ENCODE data around the gene WFDC2. TPM values are rescaled to one million over a fixed set of nuclear protein-coding genes. Genes with fewer than 3 reads are reported as not detected.

Gene WFDC2
- total and polyA plus RNA-seq, 2 donors (not counting 3 experiments of a cell fraction or from before 2014, with no cell fraction given): not detected

GRCh38 chr20:45459606-45460005 is 9.9 kb upstream of the WFDC2 start:
- no peak for TF ChIP-seq POLR2A (IDR thresholded peaks at IDR 0.05; ENCODE audit: low read depth, low read length)
- no peak for TF ChIP-seq MAX (IDR thresholded peaks at IDR 0.05; ENCODE audit: insufficient read depth, insufficient read length)
- no peak for TF ChIP-seq MYC (IDR thresholded peaks at IDR 0.05; ENCODE audit: low read depth, low read length)
- no peak for TF ChIP-seq JUN (IDR thresholded peaks at IDR 0.05; ENCODE audit: borderline replicate concordance, insufficient read depth, insufficient read length, low read depth)
- no peak for TF ChIP-seq FOS (IDR thresholded peaks at IDR 0.05; ENCODE audit: borderline replicate concordance, insufficient read depth, low read length)
- TF ChIP-seq GATA2 (IDR thresholded peaks at IDR 0.05; ENCODE audit: insufficient read depth, insufficient read length, low read depth, low read length): no peak
- no peak for TF ChIP-seq POLR2AphosphoS5 (IDR thresholded peaks at IDR 0.05; ENCODE audit: insufficient read depth, low read depth, low read length)
- no peak for TF ChIP-seq EZH2 (IDR thresholded peaks at IDR 0.05; ENCODE audit: borderline replicate concordance, low read depth, low read length, severe bottlenecking)
- peak; percentile 9 to 17 for TF ChIP-seq CTCF (IDR thresholded peaks at IDR 0.05; ENCODE audit: extremely low read depth in 1 of 2, insufficient read depth in 1 of 2, low read depth in 1 of 2, low read length in 2 of 2)
- H3K36me3 ChIP-seq (ENCODE audit: control insufficient read depth in 2 of 2, extremely low read depth in 1 of 2, insufficient read depth in 2 of 2, low read length in 2 of 2): no peaks in the 10 kb centered on the region
- H3K4me1 ChIP-seq (ENCODE audit: control insufficient read depth, extremely low read depth, insufficient read depth, low read length): no peaks in the 10 kb centered on the region
- DNase-seq (ENCODE audit: low read depth, low spot score) (no peak), FAIRE-seq (no peak)
- no peak overlapping the region for H2AFZ ChIP-seq (ENCODE audit: low read depth, low read length)
- H3K4me3 ChIP-seq (replicated peaks in 1 of 3; ENCODE audit: insufficient read depth in 1 of 3, low read depth in 1 of 3, low read length in 3 of 3): no peak overlapping the region
- no peaks in the 10 kb centered on the region for H3K9me1 ChIP-seq (replicated peaks; ENCODE audit: control insufficient read depth, extremely low read depth, insufficient read depth, low read length)
- no peak overlapping the region for H3K4me2 ChIP-seq (ENCODE audit: insufficient read depth, low read length)
- peaks cover 20 to 23% of the 10 kb centered on the region in 2 experiments for H3K27me3 ChIP-seq (ENCODE audit: control insufficient read depth in 2 of 2, insufficient read depth in 2 of 2, low read length in 2 of 2)
- BruUV-seq (replicated peaks): no TSS peak
- no peaks in the 10 kb centered on the region for H4K20me1 ChIP-seq (replicated peaks; ENCODE audit: control insufficient read depth, extremely low read depth, insufficient read depth, low read length)
- ChIA-PET POLR2A (no interaction called here), CTCF (interaction anchor here (0.9 to 3.5 kb wide), 7 partner anchors 9 to 311 kb away, joined by 3 to 26 read pairs (median 8); partner anchors contain the start of gene SYS1)
- no peaks in the 10 kb centered on the region for H3K9me3 ChIP-seq (replicated peaks; ENCODE audit: control insufficient read depth, insufficient read depth, low read length)
- no peak overlapping the region for H3K9ac ChIP-seq (replicated peaks; ENCODE audit: extremely low read depth, insufficient read depth, low read length)
- no peaks in the 10 kb centered on the region for H3K79me2 ChIP-seq (ENCODE audit: control insufficient read depth, insufficient read depth, low read length)
- dilution Hi-C loops (cut with MboI; ENCODE audit: extremely low pct_ligation_motif_present, low sequenced_read_pairs) (no loop called here), intact Hi-C loops (cut with micrococcal nuclease) (no loop called here)
- H3K27ac ChIP-seq (ENCODE audit: insufficient read depth, low read depth, low read length): no peak overlapping the region

All from endothelial cell of umbilical vein (primary cell).